Activated B cell treated with CpG ODN at 0.5 μM for 24 hours (primary cell): Measurements from ENCODE around the gene PCBD1. TPM values are rescaled to one million over a fixed set of nuclear protein-coding genes. Genes with fewer than 3 reads are reported as not detected.

Source experiments
- ATAC-seq: fragments of 200-7000 bp; cut with Tn5 transposase; one replicate; pipeline ENCODE4 v1.10.0; 2021; ENCODE audit warnings: low read depth, mild to moderate bottlenecking, moderate library complexity
- CTCF ChIA-PET: fragments of 350-600 bp; sonication (Branson Sonifier 250); formaldehyde crosslinking; loops from one replicate; lab custom pipeline; 2021; ENCODE audit warnings: antibody characterized with exemption; lab: Charles Lee
- POLR2A ChIA-PET: fragments of 350-600 bp; sonication (Branson Sonifier 250); formaldehyde crosslinking; loops from one replicate; lab custom pipeline; 2021; ENCODE audit warnings: antibody characterized with exemption; lab: Charles Lee
- DNase-seq: peaks from one replicate; pipeline ENCODE4 v3.0.0; 2022
- H3K27ac Mint-ChIP-seq: one replicate; pipeline ENCODE4 v1.8.0; 2020; ENCODE audit warnings: mixed read lengths
- H3K27me3 Mint-ChIP-seq: one replicate; pipeline ENCODE4 v1.8.0; 2021; ENCODE audit warnings: mixed read lengths
- H3K36me3 Mint-ChIP-seq: one replicate; pipeline ENCODE4 v1.8.0; 2021; ENCODE audit warnings: low read depth, mixed read lengths
- H3K4me1 Mint-ChIP-seq: one replicate; pipeline ENCODE4 v1.8.0; 2021; ENCODE audit warnings: mixed read lengths
- H3K4me3 Mint-ChIP-seq: one replicate; pipeline ENCODE4 v1.8.0; 2020; ENCODE audit warnings: mild to moderate bottlenecking, mixed read lengths
- H3K9me3 Mint-ChIP-seq: one replicate; pipeline ENCODE4 v1.8.0; 2020; ENCODE audit warnings: mixed read lengths
- CTCF ChIP-seq: fragments of 200-600 bp; IDR thresholded peaks from one replicate; pipeline ENCODE4 v1.8.0; 2022; ENCODE audit warnings: antibody characterized with exemption, mild to moderate bottlenecking
- intact Hi-C: fragments of 100-400 bp; cut with micrococcal nuclease; formaldehyde crosslinking; loops from one replicate; pipeline ENCODE4 v1.15.1; 2024
- total RNA-seq: library from RNA; stranded (reverse); gene quantifications from 2 replicates; pipeline ENCODE4 v1.2.3, GENCODE V29; 2022

The PCBD1 gene
- total RNA-seq, 1 donor from 2014 or later = 37.3 TPM

DNA sequence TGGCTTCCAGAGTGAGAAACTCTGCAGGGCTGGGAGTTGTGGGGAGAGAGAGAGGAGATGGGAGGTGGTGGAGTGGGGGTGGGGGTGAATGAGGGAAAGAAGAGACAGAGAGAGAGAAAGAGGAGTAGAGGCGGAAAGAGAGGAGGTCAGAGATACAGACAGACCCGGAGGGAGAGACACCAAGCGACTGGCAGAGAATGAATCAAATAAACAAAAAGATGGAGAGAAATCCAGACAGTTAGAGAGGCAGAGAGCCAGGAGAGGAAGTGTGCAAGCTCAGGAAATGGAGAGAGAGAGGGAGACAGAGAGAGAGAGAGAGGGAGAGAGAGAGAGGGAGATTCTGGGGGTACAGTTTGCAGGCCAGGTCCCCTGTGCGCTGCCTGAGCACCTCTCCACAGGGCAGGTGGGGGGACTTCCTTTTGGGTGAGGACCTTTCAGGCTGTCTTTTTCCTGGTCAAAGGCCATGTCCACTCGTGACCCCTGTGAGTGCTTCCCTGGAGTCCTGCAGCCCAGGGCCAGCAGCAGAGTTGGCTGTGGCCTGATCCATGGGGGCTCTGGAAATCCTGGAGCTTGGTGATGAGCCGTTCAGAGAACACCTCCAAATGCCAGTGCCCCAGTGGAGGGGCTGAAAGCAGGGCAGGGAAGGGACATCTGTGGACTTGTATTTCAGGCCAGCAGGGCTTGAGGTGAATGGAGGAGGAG is 25.0 kb upstream of the PCBD1 start:
- TF ChIP-seq CTCF = no peak
- no peak overlapping the region for H3K27ac Mint-ChIP-seq
- ATAC-seq = no peak
- intact Hi-C loops = no loop called here
- ChIA-PET POLR2A (no interaction called here), CTCF (no interaction called here)
- no peaks in the 10 kb centered on the region for H3K4me1 Mint-ChIP-seq
- H3K27me3 Mint-ChIP-seq = peaks cover 3% of the 10 kb centered on the region
- no peaks in the 10 kb centered on the region for H3K9me3 Mint-ChIP-seq
- no peak overlapping the region for H3K4me3 Mint-ChIP-seq
- no peak for DNase-seq
- no peaks in the 10 kb centered on the region for H3K36me3 Mint-ChIP-seq

GRCh38 chr10:70912556-70912955 is 24.2 kb upstream of the PCBD1 start:
- H3K4me1 Mint-ChIP-seq = no peaks in the 10 kb centered on the region
- POLR2A ChIA-PET = no interaction called here
- ATAC-seq = no peak
- no peak overlapping the region for H3K4me3 Mint-ChIP-seq
- TF ChIP-seq CTCF = no peak
- CTCF ChIA-PET = no interaction called here
- H3K27ac Mint-ChIP-seq = no peak overlapping the region
- H3K9me3 Mint-ChIP-seq = no peaks in the 10 kb centered on the region
- DNase-seq = no peak
- no peaks in the 10 kb centered on the region for H3K36me3 Mint-ChIP-seq
- H3K27me3 Mint-ChIP-seq = peaks cover 3% of the 10 kb centered on the region
- intact Hi-C loops = no loop called here

- H3K4me3 Mint-ChIP-seq = no peak overlapping the region
- no peak for TF ChIP-seq CTCF
- intact Hi-C loops = no loop called here
- ChIA-PET POLR2A (no interaction called here), CTCF (no interaction called here)
- no peaks in the 10 kb centered on the region for H3K9me3 Mint-ChIP-seq
- no peaks in the 10 kb centered on the region for H3K4me1 Mint-ChIP-seq
- DNase-seq (no peak), ATAC-seq (no peak)
- H3K27me3 Mint-ChIP-seq = peaks cover under 1% of the 10 kb centered on the region
- no peak overlapping the region for H3K27ac Mint-ChIP-seq
- H3K36me3 Mint-ChIP-seq = no peaks in the 10 kb centered on the region
Observed at GRCh38 chr10:70911386-70911785, 23.0 kb upstream of the PCBD1 start.

DNA sequence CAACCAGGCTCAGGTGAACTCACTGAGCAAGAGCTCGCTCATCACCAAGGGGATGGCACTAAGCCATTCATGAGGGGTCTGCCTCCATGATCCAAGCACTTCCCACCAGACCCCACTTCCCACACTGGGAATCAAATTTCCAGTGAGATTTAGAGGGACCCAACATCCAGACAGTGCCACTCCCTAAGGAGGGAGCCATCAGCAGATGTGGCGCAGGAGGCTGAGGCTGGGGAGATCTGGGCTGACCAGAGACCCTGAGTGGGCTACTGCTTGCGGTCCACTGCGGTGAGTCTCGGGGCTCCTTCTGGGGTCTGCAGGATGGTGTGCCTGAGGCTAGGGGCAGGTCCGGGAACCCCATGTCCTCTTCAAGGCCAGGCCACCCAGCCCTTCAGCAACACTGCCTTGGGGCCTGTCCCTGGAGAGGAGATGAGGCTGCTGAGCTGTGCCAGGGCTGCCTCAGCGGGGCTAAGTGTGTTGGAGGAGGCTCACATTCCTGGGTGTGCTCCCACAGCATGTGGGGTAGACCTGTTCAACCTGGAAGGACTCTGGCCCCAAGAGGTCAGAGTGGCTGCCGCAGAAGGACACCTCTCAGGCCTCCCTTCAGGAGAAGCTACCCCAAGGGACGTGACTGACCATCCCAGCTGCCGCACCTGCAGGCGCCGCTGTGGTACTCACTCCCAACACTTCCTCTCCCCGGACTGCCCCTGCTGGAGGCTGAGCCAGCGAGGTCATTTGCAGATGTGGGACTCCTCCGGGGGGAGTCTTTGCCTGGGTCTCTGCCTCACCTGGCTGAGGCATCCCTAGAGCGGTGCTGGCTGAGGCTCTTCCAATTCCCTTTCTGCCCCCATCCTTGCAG is 22.3 kb upstream of the PCBD1 start:
- ATAC-seq (no peak), DNase-seq (no peak)
- Mint-ChIP-seq H3K4me1 (no peaks in the 10 kb centered on the region), H3K4me3 (no peak overlapping the region), H3K36me3 (no peaks in the 10 kb centered on the region), H3K9me3 (no peaks in the 10 kb centered on the region), H3K27ac (no peak overlapping the region), H3K27me3 (no peaks in the 10 kb centered on the region)
- TF ChIP-seq CTCF = no peak
- intact Hi-C loops = no loop called here
- ChIA-PET POLR2A (no interaction called here), CTCF (no interaction called here)

GRCh38 chr10:70909326-70909935 is 21.1 kb upstream of the PCBD1 start:
- ATAC-seq (no peak), DNase-seq (no peak)
- no peak overlapping the region for H3K4me3 Mint-ChIP-seq
- TF ChIP-seq CTCF = no peak
- H3K9me3 Mint-ChIP-seq = no peaks in the 10 kb centered on the region
- intact Hi-C loops = no loop called here
- no peaks in the 10 kb centered on the region for H3K27me3 Mint-ChIP-seq
- H3K27ac Mint-ChIP-seq = no peak overlapping the region
- H3K4me1 Mint-ChIP-seq = no peaks in the 10 kb centered on the region
- ChIA-PET CTCF (no interaction called here), POLR2A (no interaction called here)
- no peaks in the 10 kb centered on the region for H3K36me3 Mint-ChIP-seq
